ENCODE results near the gene RBBP6. TPM values are rescaled to one million over a fixed set of nuclear protein-coding genes. Genes with fewer than 3 reads are reported as not detected.
A peak's percentile ranks its signal among the peaks of the same experiment; 100 is the strongest.

RBBP6 gene
- total and polyA plus RNA-seq, 2 experiments from 2014 or later, result 40.2 to 88.9 TPM

DNA sequence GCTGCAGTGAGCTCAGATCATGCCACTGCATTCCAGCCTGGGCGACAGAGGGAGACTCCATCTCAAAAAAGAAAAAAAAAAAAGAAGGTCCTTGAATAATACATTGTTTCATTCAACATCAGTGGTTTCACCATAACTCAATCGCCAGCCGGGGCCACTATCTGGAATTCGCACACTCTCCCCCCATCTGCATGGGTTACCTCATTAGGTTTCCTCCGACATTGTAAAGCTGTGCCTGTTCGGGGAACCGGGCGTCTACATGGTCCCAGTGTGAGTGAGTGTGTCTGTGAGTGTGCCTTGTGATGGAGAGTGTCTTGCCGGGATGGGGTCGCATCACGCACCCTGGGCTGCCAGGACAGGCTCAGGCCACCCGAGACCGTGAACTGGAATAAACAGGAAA lies 16.6 kb upstream of the RBBP6 start:
- H3K27ac Mint-ChIP-seq, result no peak overlapping the region
- ATAC-seq, result no peak

More for the DNA sequence above, 16.6 kb upstream of the RBBP6 start:
- no peak overlapping the region for H3K4me3 Mint-ChIP-seq
- H3K4me1 Mint-ChIP-seq, result no peaks in the 10 kb centered on the region
- Histone ChIP-seq H3K9me2 (ENCODE audit: insufficient read depth) (no peaks in the 10 kb centered on the region), H3K4me3 (no peak overlapping the region), H3F3A (replicated peaks; ENCODE audit: low read depth) (no peaks in the 10 kb centered on the region), H4K20me1 (replicated peaks; ENCODE audit: insufficient read depth) (no peaks in the 10 kb centered on the region), H2AFZ (0 out of 2 replicates have a peak overlapping the region, but pooled peaks have one; percentile 43), H3K36me3 (ENCODE audit: insufficient read depth) (no peaks in the 10 kb centered on the region), H3K27ac (ENCODE audit: low read depth) (no peak overlapping the region), H3K4me1 (ENCODE audit: insufficient read depth) (no peaks in the 10 kb centered on the region), H3K27me3 (ENCODE audit: insufficient read depth) (no peaks in the 10 kb centered on the region), H3K4me2 (no peak overlapping the region), H3K79me2 (replicated peaks; ENCODE audit: insufficient read depth) (no peaks in the 10 kb centered on the region)
- no peaks in the 10 kb centered on the region for H3K9me3 Mint-ChIP-seq
- no peak for DNase-seq (ENCODE audit: low spot score)
- H3K36me3 Mint-ChIP-seq (ENCODE audit: low read depth), result no peaks in the 10 kb centered on the region
- peaks cover 8% of the 10 kb centered on the region for H3K27me3 Mint-ChIP-seq (ENCODE audit: insufficient read depth, low read depth, poor library complexity)
- TF ChIP-seq EZH2 (IDR thresholded peaks at IDR 0.05; ENCODE audit: low read depth, unreplicated experiment) (no peak), EZH2phosphoT487 (IDR thresholded peaks at IDR 0.05; ENCODE audit: unreplicated experiment) (no peak), POLR2AphosphoS5 (IDR thresholded peaks at IDR 0.05; ENCODE audit: low read depth) (no peak), JUNB (IDR thresholded peaks at IDR 0.05; ENCODE audit: unreplicated experiment) (no peak), NANOG (IDR thresholded peaks at IDR 0.05; ENCODE audit: borderline replicate concordance) (no peak), ZNF331 (CRISPR knock-in tag; IDR thresholded peaks at IDR 0.05; ENCODE audit: low read depth) (no peak), ZNF114 (CRISPR knock-in tag; IDR thresholded peaks at IDR 0.05) (no peak)
- TF ChIP-seq, protein P1, sequence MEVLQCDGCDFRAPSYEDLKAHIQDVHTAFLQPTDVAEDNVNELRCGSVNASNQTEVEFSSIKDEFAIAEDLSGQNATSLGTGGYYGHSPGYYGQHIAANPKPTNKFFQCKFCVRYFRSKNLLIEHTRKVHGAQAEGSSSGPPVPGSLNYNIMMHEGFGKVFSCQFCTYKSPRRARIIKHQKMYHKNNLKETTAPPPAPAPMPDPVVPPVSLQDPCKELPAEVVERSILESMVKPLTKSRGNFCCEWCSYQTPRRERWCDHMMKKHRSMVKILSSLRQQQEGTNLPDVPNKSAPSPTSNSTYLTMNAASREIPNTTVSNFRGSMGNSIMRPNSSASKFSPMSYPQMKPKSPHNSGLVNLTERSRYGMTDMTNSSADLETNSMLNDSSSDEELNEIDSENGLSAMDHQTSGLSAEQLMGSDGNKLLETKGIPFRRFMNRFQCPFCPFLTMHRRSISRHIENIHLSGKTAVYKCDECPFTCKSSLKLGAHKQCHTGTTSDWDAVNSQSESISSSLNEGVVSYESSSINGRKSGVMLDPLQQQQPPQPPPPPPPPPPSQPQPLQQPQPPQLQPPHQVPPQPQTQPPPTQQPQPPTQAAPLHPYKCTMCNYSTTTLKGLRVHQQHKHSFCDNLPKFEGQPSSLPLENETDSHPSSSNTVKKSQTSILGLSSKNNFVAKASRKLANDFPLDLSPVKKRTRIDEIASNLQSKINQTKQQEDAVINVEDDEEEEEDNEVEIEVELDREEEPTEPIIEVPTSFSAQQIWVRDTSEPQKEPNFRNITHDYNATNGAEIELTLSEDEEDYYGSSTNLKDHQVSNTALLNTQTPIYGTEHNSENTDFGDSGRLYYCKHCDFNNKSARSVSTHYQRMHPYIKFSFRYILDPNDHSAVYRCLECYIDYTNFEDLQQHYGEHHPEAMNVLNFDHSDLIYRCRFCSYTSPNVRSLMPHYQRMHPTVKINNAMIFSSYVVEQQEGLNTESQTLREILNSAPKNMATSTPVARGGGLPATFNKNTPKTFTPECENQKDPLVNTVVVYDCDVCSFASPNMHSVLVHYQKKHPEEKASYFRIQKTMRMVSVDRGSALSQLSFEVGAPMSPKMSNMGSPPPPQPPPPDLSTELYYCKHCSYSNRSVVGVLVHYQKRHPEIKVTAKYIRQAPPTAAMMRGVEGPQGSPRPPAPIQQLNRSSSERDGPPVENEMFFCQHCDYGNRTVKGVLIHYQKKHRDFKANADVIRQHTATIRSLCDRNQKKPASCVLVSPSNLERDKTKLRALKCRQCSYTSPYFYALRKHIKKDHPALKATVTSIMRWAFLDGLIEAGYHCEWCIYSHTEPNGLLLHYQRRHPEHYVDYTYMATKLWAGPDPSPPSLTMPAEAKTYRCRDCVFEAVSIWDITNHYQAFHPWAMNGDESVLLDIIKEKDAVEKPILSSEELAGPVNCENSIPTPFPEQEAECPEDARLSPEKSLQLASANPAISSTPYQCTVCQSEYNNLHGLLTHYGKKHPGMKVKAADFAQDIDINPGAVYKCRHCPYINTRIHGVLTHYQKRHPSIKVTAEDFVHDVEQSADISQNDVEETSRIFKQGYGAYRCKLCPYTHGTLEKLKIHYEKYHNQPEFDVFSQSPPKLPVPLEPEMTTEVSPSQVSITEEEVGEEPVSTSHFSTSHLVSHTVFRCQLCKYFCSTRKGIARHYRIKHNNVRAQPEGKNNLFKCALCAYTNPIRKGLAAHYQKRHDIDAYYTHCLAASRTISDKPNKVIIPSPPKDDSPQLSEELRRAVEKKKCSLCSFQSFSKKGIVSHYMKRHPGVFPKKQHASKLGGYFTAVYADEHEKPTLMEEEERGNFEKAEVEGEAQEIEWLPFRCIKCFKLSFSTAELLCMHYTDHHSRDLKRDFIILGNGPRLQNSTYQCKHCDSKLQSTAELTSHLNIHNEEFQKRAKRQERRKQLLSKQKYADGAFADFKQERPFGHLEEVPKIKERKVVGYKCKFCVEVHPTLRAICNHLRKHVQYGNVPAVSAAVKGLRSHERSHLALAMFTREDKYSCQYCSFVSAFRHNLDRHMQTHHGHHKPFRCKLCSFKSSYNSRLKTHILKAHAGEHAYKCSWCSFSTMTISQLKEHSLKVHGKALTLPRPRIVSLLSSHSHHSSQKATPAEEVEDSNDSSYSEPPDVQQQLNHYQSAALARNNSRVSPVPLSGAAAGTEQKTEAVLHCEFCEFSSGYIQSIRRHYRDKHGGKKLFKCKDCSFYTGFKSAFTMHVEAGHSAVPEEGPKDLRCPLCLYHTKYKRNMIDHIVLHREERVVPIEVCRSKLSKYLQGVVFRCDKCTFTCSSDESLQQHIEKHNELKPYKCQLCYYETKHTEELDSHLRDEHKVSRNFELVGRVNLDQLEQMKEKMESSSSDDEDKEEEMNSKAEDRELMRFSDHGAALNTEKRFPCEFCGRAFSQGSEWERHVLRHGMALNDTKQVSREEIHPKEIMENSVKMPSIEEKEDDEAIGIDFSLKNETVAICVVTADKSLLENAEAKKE (CRISPR knock-in tag; IDR thresholded peaks at IDR 0.05), result no peak
- TF ChIP-seq, protein P2, sequence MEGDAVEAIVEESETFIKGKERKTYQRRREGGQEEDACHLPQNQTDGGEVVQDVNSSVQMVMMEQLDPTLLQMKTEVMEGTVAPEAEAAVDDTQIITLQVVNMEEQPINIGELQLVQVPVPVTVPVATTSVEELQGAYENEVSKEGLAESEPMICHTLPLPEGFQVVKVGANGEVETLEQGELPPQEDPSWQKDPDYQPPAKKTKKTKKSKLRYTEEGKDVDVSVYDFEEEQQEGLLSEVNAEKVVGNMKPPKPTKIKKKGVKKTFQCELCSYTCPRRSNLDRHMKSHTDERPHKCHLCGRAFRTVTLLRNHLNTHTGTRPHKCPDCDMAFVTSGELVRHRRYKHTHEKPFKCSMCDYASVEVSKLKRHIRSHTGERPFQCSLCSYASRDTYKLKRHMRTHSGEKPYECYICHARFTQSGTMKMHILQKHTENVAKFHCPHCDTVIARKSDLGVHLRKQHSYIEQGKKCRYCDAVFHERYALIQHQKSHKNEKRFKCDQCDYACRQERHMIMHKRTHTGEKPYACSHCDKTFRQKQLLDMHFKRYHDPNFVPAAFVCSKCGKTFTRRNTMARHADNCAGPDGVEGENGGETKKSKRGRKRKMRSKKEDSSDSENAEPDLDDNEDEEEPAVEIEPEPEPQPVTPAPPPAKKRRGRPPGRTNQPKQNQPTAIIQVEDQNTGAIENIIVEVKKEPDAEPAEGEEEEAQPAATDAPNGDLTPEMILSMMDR (conservative IDR thresholded peaks at IDR 0.05; ENCODE audit: low read depth in 2 of 2), result no peak

Measured in GM23338 (cell line).